ENCODE results near the gene CASZ1.

Gene CASZ1

DNA sequence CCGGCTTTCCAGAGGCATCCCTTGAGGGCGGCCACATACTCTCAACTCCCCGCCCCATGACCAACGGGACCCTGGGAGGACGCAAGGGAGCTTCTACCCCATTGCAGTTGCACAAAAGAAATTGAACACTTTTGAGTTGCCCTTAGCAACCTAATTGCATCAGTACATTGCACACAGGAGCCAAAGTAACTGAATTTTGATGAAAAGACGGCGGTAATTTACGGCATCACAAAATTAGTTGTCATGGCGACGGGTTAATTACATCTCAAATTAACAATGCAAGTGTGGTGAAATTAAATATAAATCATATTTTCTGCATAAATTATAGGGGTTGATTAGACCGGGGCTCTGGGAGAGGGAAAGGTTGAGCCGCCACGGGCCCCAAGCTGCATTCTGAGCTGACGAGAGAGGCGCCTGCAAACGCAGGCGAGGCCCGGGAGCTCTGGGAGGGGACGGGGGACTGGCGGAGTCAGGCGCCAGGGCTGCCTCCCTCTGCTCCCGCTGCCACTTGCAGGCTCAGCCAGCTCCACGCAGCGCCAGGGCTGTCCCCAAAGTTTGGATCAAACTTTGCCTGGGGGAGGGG, 61.4 kb downstream of the CASZ1 start:
- DNase-seq (ENCODE audit: low read depth): no peak
- H3K4me3 ChIP-seq (ENCODE audit: low read depth, low read length): no peak overlapping the region
- in situ Hi-C loops (cut with HindIII; ENCODE audit: low sequenced_read_pairs): no loop called here
- TF ChIP-seq, protein P1, sequence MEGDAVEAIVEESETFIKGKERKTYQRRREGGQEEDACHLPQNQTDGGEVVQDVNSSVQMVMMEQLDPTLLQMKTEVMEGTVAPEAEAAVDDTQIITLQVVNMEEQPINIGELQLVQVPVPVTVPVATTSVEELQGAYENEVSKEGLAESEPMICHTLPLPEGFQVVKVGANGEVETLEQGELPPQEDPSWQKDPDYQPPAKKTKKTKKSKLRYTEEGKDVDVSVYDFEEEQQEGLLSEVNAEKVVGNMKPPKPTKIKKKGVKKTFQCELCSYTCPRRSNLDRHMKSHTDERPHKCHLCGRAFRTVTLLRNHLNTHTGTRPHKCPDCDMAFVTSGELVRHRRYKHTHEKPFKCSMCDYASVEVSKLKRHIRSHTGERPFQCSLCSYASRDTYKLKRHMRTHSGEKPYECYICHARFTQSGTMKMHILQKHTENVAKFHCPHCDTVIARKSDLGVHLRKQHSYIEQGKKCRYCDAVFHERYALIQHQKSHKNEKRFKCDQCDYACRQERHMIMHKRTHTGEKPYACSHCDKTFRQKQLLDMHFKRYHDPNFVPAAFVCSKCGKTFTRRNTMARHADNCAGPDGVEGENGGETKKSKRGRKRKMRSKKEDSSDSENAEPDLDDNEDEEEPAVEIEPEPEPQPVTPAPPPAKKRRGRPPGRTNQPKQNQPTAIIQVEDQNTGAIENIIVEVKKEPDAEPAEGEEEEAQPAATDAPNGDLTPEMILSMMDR (IDR thresholded peaks at IDR 0.05; ENCODE audit: low read depth, low read length, missing control alignments): no peak

DNA sequence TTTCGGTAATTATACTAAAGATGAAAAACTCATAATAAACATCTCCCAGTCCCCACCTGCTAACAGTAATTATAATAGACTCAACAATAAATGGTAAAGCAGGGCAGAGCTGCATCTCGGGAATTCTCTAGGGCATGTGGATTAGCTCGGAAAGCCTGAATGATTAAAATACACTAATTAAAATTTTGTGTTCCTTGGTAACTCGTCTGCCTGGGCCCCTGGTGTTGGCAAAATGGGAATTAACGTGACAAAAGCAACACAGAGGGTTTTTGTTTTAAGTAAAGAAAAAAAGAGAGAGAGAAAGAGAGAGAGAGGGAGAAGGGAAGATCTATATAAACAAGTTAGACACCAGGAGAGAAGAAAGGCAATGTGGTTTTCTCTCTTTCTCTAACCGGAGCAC, 62.1 kb downstream of the CASZ1 start:
- no peak overlapping the region for H3K4me3 ChIP-seq (ENCODE audit: low read depth, low read length)
- TF ChIP-seq, protein P1 (IDR thresholded peaks at IDR 0.05; ENCODE audit: low read depth, low read length, missing control alignments): no peak
- no peak for DNase-seq (ENCODE audit: low read depth)
- in situ Hi-C loops (cut with HindIII; ENCODE audit: low sequenced_read_pairs): no loop called here

DNA sequence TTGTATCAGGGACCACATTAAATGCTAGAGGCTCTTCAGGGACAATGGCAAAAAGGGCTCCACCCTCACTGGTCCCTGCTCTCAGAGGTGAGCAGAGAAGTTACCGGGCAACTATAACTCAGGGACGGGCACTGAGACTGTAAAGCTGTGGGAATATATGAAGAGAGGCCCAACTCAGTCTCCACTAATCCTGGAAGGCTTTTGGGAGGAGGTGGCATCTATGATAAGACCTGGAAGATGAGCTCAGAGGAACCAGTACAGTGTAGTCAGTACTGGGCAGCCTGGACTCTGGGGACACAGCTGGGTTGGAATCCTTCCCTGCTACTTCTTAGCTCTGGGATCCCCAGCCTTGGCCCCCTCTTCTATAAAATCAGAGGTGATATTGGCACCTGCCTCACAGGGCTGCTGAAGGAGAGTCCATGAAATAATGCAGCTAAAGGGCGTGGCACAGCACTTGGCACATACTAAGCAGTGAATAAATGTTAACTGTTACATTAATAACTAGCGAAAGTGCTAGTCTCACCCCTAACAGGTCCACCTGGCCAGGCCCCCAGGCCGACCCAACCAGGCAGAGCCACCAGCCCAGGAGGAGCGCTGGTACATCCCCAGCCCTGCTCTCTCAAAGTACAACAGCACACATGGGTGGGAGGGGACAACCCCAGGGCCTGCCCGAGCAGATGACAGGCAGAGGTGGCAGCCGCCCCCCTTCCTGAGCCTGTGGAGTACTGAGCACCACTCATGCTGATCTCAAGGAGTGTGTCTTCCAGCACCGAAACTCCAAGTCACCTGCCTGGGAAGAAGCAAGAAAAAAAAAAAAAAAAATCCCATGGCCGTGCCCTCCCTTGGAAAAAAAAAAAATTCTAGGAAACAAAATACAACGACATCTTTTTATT, 62.7 kb downstream of the CASZ1 start:
- TF ChIP-seq, protein P1 (IDR thresholded peaks at IDR 0.05; ENCODE audit: low read depth, low read length, missing control alignments): no peak
- no peak overlapping the region for H3K4me3 ChIP-seq (ENCODE audit: low read depth, low read length)
- DNase-seq (ENCODE audit: low read depth): no peak
- in situ Hi-C loops (cut with HindIII; ENCODE audit: low sequenced_read_pairs): no loop called here

DNA sequence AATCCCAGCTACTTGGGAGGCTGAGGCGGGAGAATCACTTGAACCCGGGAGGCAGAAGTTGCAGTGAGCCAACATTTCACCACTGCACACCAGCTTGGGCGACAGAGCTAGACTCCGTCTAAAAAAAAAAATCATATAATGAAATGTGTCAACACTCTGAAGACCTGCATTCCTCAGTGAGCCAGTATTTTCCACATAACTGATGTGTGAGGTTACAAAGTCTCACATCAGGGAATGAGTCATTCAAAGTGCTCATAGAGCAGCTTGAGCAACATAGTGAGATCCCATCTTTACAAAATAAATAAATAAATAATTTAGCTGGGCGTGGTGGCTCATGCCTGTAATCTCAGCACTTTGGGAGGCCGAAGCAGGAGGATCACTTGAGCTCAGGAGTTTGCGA, 65.5 kb downstream of the CASZ1 start:
- TF ChIP-seq, protein P1 (IDR thresholded peaks at IDR 0.05; ENCODE audit: low read depth, low read length, missing control alignments): no peak
- in situ Hi-C loops (cut with HindIII; ENCODE audit: low sequenced_read_pairs): no loop called here

DNA sequence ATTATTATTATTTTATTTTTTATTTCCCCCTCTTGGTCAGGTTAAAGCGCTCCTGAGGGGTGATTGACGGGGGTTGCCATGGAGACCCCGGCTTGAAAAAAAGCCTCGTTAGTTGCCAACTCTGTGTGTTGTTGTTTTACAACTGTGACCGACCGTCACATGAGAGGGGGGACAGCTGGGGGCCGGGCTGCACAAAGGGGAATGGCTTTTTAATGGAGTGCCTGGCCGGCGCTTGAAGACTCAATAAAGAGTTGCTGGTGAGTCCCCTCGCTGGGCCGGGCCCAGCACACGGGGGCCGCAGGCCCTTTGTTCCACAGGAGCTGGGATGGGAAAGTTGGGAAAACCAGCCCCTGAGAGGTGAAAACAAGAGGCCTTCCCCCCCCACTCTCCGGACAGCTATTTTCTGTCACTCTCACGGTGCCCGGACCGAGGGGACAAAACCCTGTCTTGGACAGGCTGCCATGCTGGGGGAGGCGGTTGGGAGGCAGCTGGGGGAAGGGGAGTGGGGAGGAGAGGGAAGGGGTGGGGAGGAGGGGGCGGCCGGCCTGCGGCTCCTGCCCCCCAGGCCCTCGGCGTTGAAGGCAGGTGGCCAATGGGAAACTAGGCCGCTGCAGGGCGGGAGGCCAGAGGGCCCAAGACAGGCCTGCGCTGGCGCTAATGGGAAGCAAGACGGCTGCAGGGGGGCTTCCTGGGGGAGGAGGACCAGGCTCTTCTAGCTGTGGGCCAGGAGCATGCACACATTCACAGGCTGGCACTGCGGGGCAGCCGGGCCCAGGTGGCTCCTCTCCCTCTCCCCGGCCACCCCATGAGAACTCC, 67.6 kb downstream of the CASZ1 start:
- in situ Hi-C loops (cut with HindIII; ENCODE audit: low sequenced_read_pairs): no loop called here
- TF ChIP-seq, protein P1 (IDR thresholded peaks at IDR 0.05; ENCODE audit: low read depth, low read length, missing control alignments): no peak
- H3K4me3 ChIP-seq (ENCODE audit: low read depth, low read length): no peak overlapping the region
- no peak for DNase-seq (ENCODE audit: low read depth)

More for the DNA sequence above, 65.5 kb downstream of the CASZ1 start:
- DNase-seq (ENCODE audit: low read depth): peak; percentile 9
- H3K4me3 ChIP-seq (ENCODE audit: low read depth, low read length): no peak overlapping the region

DNA sequence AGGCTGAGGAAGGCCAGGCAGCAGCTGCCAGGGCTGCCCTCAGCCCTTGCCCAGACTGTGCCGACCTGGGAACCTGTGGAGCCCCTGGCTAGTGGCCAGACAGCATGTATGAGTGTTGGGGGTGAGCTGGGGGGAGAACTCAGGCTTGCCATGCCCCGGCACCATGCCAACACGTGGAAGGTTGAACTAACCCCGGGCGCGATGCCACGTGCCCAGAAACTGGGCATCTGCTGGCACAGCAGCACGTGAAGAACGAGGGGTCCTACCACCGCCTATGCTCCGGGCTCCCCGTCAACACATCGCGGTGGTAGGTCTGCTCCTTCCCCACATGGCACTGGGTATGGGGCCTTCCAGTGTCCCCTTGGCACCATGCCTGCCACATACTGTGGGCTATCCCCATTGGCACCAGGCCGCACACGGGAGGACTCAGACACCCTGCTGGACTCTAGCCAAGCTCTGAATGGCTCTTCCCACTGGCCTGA, 68.7 kb downstream of the CASZ1 start:
- TF ChIP-seq, protein P1 (IDR thresholded peaks at IDR 0.05; ENCODE audit: low read depth, low read length, missing control alignments): no peak
- no peak for DNase-seq (ENCODE audit: low read depth)
- in situ Hi-C loops (cut with HindIII; ENCODE audit: low sequenced_read_pairs): no loop called here

More for the DNA sequence above, 68.7 kb downstream of the CASZ1 start:
- H3K4me3 ChIP-seq (ENCODE audit: low read depth, low read length): no peak overlapping the region

Measured in astrocyte of the cerebellum (primary cell).